ENCODE measurements around the gene NAA10.
A peak's percentile ranks its signal among the peaks of the same experiment; 100 is the strongest.

NAA10 gene

DNA sequence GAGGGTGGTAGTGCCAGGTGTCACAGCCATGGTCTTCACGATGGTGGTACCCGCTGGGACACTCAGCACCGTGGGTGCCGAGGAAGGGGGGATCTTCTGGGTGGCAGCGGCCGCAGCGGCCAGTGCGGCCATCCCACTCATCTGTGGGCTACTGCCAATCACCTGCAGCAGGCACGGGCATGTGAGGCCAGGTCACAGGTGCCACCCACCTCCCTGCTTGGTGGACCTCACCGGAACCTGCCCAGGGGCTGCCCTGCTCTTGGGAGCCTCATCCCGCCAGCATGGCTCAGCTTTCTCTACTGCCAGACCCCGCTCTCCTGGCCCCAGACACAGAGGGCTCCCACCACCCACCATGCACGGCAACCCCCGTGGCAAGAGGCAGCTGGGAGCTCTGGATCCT is 23.8 kb upstream of the NAA10 start:
- no peak overlapping the region for H3K4me3 ChIP-seq (replicated peaks; ENCODE audit: low read depth, low read length)
- peaks cover 44% of the 10 kb centered on the region for H3K36me3 ChIP-seq (ENCODE audit: control insufficient read depth, insufficient read depth, low read length)
- no peaks in the 10 kb centered on the region for H3K27me3 ChIP-seq (replicated peaks; ENCODE audit: control insufficient read depth, insufficient read depth, low read length)
- DNase-seq (ENCODE audit: extremely low read depth, insufficient read length) = no peak
- TF ChIP-seq, protein P1, sequence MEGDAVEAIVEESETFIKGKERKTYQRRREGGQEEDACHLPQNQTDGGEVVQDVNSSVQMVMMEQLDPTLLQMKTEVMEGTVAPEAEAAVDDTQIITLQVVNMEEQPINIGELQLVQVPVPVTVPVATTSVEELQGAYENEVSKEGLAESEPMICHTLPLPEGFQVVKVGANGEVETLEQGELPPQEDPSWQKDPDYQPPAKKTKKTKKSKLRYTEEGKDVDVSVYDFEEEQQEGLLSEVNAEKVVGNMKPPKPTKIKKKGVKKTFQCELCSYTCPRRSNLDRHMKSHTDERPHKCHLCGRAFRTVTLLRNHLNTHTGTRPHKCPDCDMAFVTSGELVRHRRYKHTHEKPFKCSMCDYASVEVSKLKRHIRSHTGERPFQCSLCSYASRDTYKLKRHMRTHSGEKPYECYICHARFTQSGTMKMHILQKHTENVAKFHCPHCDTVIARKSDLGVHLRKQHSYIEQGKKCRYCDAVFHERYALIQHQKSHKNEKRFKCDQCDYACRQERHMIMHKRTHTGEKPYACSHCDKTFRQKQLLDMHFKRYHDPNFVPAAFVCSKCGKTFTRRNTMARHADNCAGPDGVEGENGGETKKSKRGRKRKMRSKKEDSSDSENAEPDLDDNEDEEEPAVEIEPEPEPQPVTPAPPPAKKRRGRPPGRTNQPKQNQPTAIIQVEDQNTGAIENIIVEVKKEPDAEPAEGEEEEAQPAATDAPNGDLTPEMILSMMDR (IDR thresholded peaks at IDR 0.05; ENCODE audit: insufficient read depth, low read length, poor library complexity, severe bottlenecking) = no peak

DNA sequence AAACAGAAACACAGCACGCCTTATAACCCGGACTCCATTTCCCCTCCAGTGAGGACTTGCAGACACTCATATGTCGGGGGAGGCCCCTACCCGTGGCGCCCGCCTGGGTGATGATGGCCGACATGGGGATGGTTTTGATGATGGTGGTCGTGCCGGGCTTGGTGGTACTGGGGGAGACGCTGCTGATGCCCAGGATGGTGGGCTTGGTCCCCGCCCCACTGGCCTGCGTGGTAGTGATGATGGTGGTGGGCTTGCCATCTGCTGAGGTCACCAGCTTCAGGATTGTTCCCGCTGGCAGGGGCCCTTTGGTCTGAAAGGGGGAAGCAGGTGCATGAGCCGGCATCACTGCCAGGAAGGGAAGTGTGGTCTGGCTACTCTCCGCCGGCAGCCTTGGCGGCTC is 22.4 kb upstream of the NAA10 start:
- H3K36me3 ChIP-seq (ENCODE audit: control insufficient read depth, insufficient read depth, low read length) = peaks cover 44% of the 10 kb centered on the region
- no peaks in the 10 kb centered on the region for H3K27me3 ChIP-seq (replicated peaks; ENCODE audit: control insufficient read depth, insufficient read depth, low read length)
- TF ChIP-seq, protein P1 (IDR thresholded peaks at IDR 0.05; ENCODE audit: insufficient read depth, low read length, poor library complexity, severe bottlenecking) = no peak
- H3K4me3 ChIP-seq (replicated peaks; ENCODE audit: low read depth, low read length) = no peak overlapping the region
- peak; percentile 12 for DNase-seq (ENCODE audit: extremely low read depth, insufficient read length)

DNA sequence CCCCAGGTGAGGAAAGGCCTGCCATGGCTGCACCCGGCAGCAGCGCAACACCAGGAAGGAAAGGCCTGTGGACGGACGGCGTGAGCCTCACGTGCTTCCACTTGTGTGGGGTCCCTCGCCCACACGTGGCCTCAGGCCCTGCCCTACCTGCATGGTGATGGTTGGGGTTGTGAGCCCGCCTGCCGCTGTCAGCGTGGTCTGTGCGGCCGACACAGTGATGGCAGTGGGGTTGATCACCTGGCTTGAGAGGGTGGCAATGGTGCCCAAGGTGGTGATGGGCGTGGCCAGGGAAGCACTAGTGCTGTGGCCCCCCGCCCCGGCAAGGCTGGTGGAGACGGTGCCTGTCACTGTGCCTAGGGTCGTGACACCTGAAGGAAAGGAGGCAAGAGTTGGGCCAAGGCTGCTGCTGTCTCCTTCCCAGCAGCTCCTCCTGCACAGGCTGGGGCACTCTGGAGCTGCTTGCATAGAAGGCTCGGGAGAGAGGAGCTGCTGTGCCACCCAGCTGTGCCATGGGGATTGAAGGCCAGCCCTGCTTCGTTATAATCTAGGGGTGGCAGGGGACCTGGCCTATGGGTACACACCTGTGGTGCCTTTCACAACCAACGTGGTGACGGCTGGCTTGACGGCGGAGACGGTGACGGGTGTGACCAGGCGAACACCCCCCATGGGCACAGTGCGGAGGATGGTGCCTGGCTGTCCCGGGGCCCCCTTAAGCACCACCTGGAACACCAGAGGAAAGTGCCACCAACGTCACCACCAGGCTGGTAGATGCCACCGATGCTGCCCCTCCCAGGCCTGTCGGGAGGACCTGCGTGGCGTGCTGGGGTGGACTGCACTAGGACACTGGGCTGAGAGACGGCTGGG is 21.4 kb upstream of the NAA10 start:
- Histone ChIP-seq H3K4me3 (replicated peaks; ENCODE audit: low read depth, low read length) (no peak overlapping the region), H3K36me3 (ENCODE audit: control insufficient read depth, insufficient read depth, low read length) (peaks cover 44% of the 10 kb centered on the region), H3K27me3 (replicated peaks; ENCODE audit: control insufficient read depth, insufficient read depth, low read length) (no peaks in the 10 kb centered on the region)
- TF ChIP-seq, protein P1 (IDR thresholded peaks at IDR 0.05; ENCODE audit: insufficient read depth, low read length, poor library complexity, severe bottlenecking) = no peak
- DNase-seq (ENCODE audit: extremely low read depth, insufficient read length) = no peak

DNA sequence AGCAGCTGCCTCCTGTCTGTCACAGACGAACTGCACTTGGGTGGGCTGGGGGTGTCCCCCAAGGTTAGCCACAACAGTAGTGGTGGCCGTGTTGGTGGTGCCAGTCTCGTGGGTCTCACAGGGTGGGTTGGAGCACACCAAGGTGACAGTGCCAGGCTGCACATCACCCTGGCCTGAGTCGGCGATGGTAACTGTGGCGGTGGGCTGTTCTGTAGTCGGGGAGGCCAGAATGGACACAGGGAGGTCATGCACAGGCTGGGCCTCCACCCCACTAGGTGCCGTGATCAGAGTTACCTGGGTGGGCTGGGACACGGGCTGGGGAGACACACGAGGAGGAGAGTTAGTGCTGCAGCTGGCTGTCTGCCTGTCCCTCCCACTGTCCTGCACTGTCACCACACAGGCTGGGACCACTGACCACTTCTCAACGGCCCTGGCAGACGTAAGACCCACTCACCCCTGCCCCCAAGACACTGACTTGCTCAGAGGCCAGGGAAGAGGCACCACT is 20.4 kb upstream of the NAA10 start:
- TF ChIP-seq, protein P1 (IDR thresholded peaks at IDR 0.05; ENCODE audit: insufficient read depth, low read length, poor library complexity, severe bottlenecking) = no peak
- DNase-seq (ENCODE audit: extremely low read depth, insufficient read length) = no peak
- Histone ChIP-seq H3K27me3 (replicated peaks; ENCODE audit: control insufficient read depth, insufficient read depth, low read length) (no peaks in the 10 kb centered on the region), H3K4me3 (replicated peaks; ENCODE audit: low read depth, low read length) (no peak overlapping the region), H3K36me3 (ENCODE audit: control insufficient read depth, insufficient read depth, low read length) (peaks cover 51% of the 10 kb centered on the region)

DNA sequence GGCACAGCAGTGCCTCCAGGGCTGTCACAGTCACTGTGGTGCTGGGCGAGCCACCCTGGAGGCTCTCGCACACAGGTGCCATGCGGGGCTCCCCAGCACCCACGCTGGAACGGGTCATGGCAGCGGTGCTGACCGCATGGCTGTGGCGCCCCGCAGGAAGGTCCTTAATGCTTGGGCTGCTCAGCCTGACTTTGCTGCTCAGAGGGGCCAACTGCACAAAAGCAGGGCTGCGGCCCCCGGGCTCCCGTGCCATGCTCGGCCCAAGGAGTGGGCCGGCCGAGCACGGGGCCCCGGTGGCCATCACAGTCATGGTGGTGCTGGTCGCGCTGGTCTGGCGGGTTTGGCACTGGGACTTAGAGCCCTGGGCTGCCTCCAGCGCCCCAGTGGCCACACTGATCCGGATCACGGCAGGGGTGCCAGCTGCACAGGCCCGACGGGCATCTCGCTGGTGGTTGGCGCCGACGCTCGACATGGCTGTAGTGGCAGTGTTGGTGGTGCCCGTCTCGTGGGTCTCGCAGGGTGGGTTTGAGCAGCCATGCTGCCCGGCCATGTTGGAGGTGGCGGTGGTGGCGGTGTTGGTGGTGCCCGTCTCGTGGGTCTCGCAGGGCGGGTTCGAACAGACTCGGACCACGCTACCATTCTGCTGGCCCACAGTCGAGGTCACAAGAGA is 19.9 kb upstream of the NAA10 start:
- H3K36me3 ChIP-seq (ENCODE audit: control insufficient read depth, insufficient read depth, low read length) = peaks cover 50% of the 10 kb centered on the region
- TF ChIP-seq, protein P1 (IDR thresholded peaks at IDR 0.05; ENCODE audit: insufficient read depth, low read length, poor library complexity, severe bottlenecking) = no peak
- H3K4me3 ChIP-seq (replicated peaks; ENCODE audit: low read depth, low read length) = no peak overlapping the region
- no peak for DNase-seq (ENCODE audit: extremely low read depth, insufficient read length)
- no peaks in the 10 kb centered on the region for H3K27me3 ChIP-seq (replicated peaks; ENCODE audit: control insufficient read depth, insufficient read depth, low read length)

Data from GM06990 (cell line).